Kasumi-1 (cell line): Measurements from ENCODE around the gene NRCAM.

ENCODE experiments used
- DNase-seq, 2 experiments: peaks; one replicate each; lab custom pipeline; 2025; lab: John Stamatoyannopoulos, UW

The NRCAM gene

GRCh38 chr7:108156897-108157605, 299.2 kb downstream of the NRCAM start:
- DNase-seq = no peak

- no peak for DNase-seq
Observed at GRCh38 chr7:108152198-108152597, 304.0 kb downstream of the NRCAM start.

- peak in 1 of 2 experiments; percentile 10 for DNase-seq
Observed at GRCh38 chr7:108149908-108150307, 306.3 kb downstream of the NRCAM start.

- no peak for DNase-seq
Observed at GRCh38 chr7:108149119-108149518, 307.1 kb downstream of the NRCAM start.

GRCh38 chr7:108147031-108147563, 309.1 kb downstream of the NRCAM start:
- no peak for DNase-seq

GRCh38 chr7:108146070-108146842, 310.0 kb downstream of the NRCAM start:
- DNase-seq = peak; percentile 79 to 80

- no peak for DNase-seq
Observed at GRCh38 chr7:108145401-108145800, 310.8 kb downstream of the NRCAM start.

- no peak for DNase-seq
Observed at GRCh38 chr7:108144931-108145330, 311.3 kb downstream of the NRCAM start.

GRCh38 chr7:108143658-108144420, 312.4 kb downstream of the NRCAM start:
- no peak for DNase-seq

- DNase-seq = no peak
Observed at GRCh38 chr7:108142675-108143259, 313.5 kb downstream of the NRCAM start.

GRCh38 chr7:108142180-108142579, 314.1 kb downstream of the NRCAM start:
- no peak for DNase-seq

- DNase-seq = no peak
Observed at GRCh38 chr7:108140671-108141070, 315.6 kb downstream of the NRCAM start.

GRCh38 chr7:108138911-108139310, 317.3 kb downstream of the NRCAM start:
- DNase-seq = no peak

- DNase-seq = no peak
Observed at GRCh38 chr7:108137993-108138392, 318.2 kb downstream of the NRCAM start.

- DNase-seq = no peak
Observed at GRCh38 chr7:108137040-108137439, 319.2 kb downstream of the NRCAM start.

GRCh38 chr7:108136191-108136688, 320.0 kb downstream of the NRCAM start:
- peak; percentile 97 to 98 for DNase-seq

GRCh38 chr7:108135446-108136190, 320.6 kb downstream of the NRCAM start:
- DNase-seq = peak; percentile 95 to 96

- no peak for DNase-seq
Observed at GRCh38 chr7:108134486-108134885, 321.8 kb downstream of the NRCAM start.

GRCh38 chr7:108132551-108133265, 323.5 kb downstream of the NRCAM start:
- no peak for DNase-seq

- no peak for DNase-seq
Observed at GRCh38 chr7:108130261-108130660, 326.0 kb downstream of the NRCAM start, which contains the start of gene LAMB4. LAMB4 (minus strand) TSS chr7:108130361; CDS start chr7:108123164, 7,197 bp downstream.
